Thymus (tissue), 11 donors: ENCODE data around the gene TMEM59L. TPM values are rescaled to one million over a fixed set of nuclear protein-coding genes. Genes with fewer than 3 reads are reported as not detected.
A peak's percentile ranks its signal among the peaks of the same experiment; 100 is the strongest.

Experiments used
- DNase-seq, 9 donors: peaks; one replicate each; pipeline ENCODE4 v3.0.0-alpha.2; 2013; ENCODE audit warnings: low spot score in 9 of 9, low read depth in 6 of 9, missing footprints in 1 of 9
- H3K27ac ChIP-seq, 2 donors: one replicate each; pipeline ENCODE4 v1.5.1; 2013; ENCODE audit warnings: control low read depth in 1 of 2, low read depth in 1 of 2, low read length in 1 of 2, mild to moderate bottlenecking in 1 of 2, moderate library complexity in 1 of 2
- H3K27me3 ChIP-seq, 2 donors: one replicate each; pipeline ENCODE4 v1.5.1; 2013; ENCODE audit warnings: low read length in 1 of 2; ENCODE audit not compliant: control insufficient read depth in 2 of 2, insufficient read depth in 1 of 2
- H3K36me3 ChIP-seq, 2 donors: one replicate each; pipeline ENCODE4 v1.5.1; 2013; ENCODE audit warnings: low read length in 1 of 2, mild to moderate bottlenecking in 1 of 2, moderate library complexity in 1 of 2; ENCODE audit not compliant: control insufficient read depth in 2 of 2, insufficient read depth in 2 of 2
- H3K4me1 ChIP-seq, 2 donors: one replicate each; pipeline ENCODE4 v1.5.1; 2013; ENCODE audit warnings: low read length in 2 of 2; ENCODE audit not compliant: control insufficient read depth in 2 of 2, insufficient read depth in 2 of 2
- H3K4me3 ChIP-seq, 2 donors: one replicate each; pipeline ENCODE4 v1.5.1; 2013; ENCODE audit warnings: low read length in 2 of 2, control low read depth in 1 of 2, mild to moderate bottlenecking in 1 of 2
- H3K9me3 ChIP-seq, 2 donors: one replicate each; pipeline ENCODE4 v1.5.1; 2013; ENCODE audit warnings: low read length in 1 of 2, mild to moderate bottlenecking in 1 of 2; ENCODE audit not compliant: control insufficient read depth in 2 of 2, insufficient read depth in 1 of 2
- WGBS: extraction: QIAGEN DNeasy Blood & Tissue Kit; methylation state at CpG from one replicate; pipeline ENCODE4 v1.1.7; 2013; 5-methylcytosine and 5-hydroxymethylcytosine counted together
- polyA plus RNA-seq: library from polyadenylated mRNA; stranded (reverse); fragments of 200-250 nt; gene quantifications from one replicate; pipeline ENCODE4 v1.2.3, GENCODE V29; 2013
- total RNA-seq: library from RNA; stranded (reverse); fragments of 120-200 nt; gene quantifications from one replicate; pipeline ENCODE4 v1.2.4, GENCODE V29; 2013
- donor health status: healthy.

The TMEM59L gene
- total and polyA plus RNA-seq, 2 donors = 0.96 TPM; not detected in 1

GRCh38 chr19:18629166-18630088 lies 16.8 kb downstream of the TMEM59L start:
- Histone ChIP-seq H3K9me3 (no peaks in the 10 kb centered on the region), H3K36me3 (no peaks in the 10 kb centered on the region), H3K4me1 (no peaks in the 10 kb centered on the region), H3K4me3 (no peak overlapping the region), H3K27ac (no peak overlapping the region), H3K27me3 (peaks cover 0 to 13% of the 10 kb centered on the region in 2 donors)
- 85% methylated on average over 15 of the region's 15 CpGs for WGBS
- no peak for DNase-seq

GRCh38 chr19:18633321-18633720 lies 20.7 kb downstream of the TMEM59L start:
- Histone ChIP-seq H3K9me3 (no peaks in the 10 kb centered on the region), H3K36me3 (no peaks in the 10 kb centered on the region), H3K27ac (no peak overlapping the region), H3K4me3 (no peak overlapping the region), H3K27me3 (peaks cover 0 to 20% of the 10 kb centered on the region in 2 donors), H3K4me1 (peaks cover 10 to 28% of the 10 kb centered on the region in 2 donors)
- 82% methylated on average over 8 of the region's 8 CpGs for WGBS
- no peak for DNase-seq

- H3K27ac ChIP-seq = no peak overlapping the region
- no peaks in the 10 kb centered on the region for H3K36me3 ChIP-seq
- peaks cover 10 to 28% of the 10 kb centered on the region in 2 donors for H3K4me1 ChIP-seq
- peak in 1 of 9 donors; percentile 31 for DNase-seq
- H3K27me3 ChIP-seq = peaks cover 0 to 16% of the 10 kb centered on the region in 2 donors
- H3K4me3 ChIP-seq = no peak overlapping the region
- 81% methylated on average over 12 of the region's 12 CpGs for WGBS
- no peaks in the 10 kb centered on the region for H3K9me3 ChIP-seq
Observed at GRCh38 chr19:18634612-18635297, 22.1 kb downstream of the TMEM59L start.

GRCh38 chr19:18635831-18636182 lies 23.1 kb downstream of the TMEM59L start:
- Histone ChIP-seq H3K4me3 (peak overlapping the region in 1 of 2 donors; percentile 8), H3K4me1 (peaks cover 10 to 28% of the 10 kb centered on the region in 2 donors), H3K9me3 (no peaks in the 10 kb centered on the region), H3K27me3 (peaks cover 0 to 16% of the 10 kb centered on the region in 2 donors), H3K36me3 (no peaks in the 10 kb centered on the region), H3K27ac (peak overlapping the region in 1 of 2 donors; percentile 20)
- 17% methylated on average over 6 of the region's 6 CpGs for WGBS
- no peak for DNase-seq

- peaks cover 0 to 16% of the 10 kb centered on the region in 2 donors for H3K27me3 ChIP-seq
- WGBS = 1% methylated on average over 44 of the region's 44 CpGs
- H3K27ac ChIP-seq = peak overlapping the region; percentile 88
- no peaks in the 10 kb centered on the region for H3K36me3 ChIP-seq
- H3K9me3 ChIP-seq = no peaks in the 10 kb centered on the region
- peaks cover 10 to 28% of the 10 kb centered on the region in 2 donors for H3K4me1 ChIP-seq
- peak; percentile 82 to 95 (median 92) for DNase-seq
- H3K4me3 ChIP-seq = peak overlapping the region; percentile 60 to 78
Observed at GRCh38 chr19:18636183-18636968, 23.7 kb downstream of the TMEM59L start.

- H3K27me3 ChIP-seq = peaks cover 0 to 16% of the 10 kb centered on the region in 2 donors
- peak within 1 kb of the TSS; percentile 88 for H3K27ac ChIP-seq
- H3K4me1 ChIP-seq = peaks cover 10 to 28% of the 10 kb centered on the region in 2 donors
- no peak for DNase-seq
- H3K9me3 ChIP-seq = no peaks in the 10 kb centered on the region
- no peaks in the 10 kb centered on the region for H3K36me3 ChIP-seq
- peak within 1 kb of the TSS; percentile 73 to 78 for H3K4me3 ChIP-seq
- WGBS = 5% methylated on average over 47 of the region's 47 CpGs
Observed at GRCh38 chr19:18636969-18637629, 24.4 kb downstream of the TMEM59L start, which contains the start of gene KLHL26. Gene KLHL26 (plus strand): TSS chr19:18637028. CDS start chr19:18637055, 27 bp downstream.

- Histone ChIP-seq H3K4me3 (peak overlapping the region; percentile 73 to 78), H3K9me3 (no peaks in the 10 kb centered on the region), H3K27me3 (peaks cover 0 to 14% of the 10 kb centered on the region in 2 donors), H3K27ac (no peak overlapping the region), H3K4me1 (peaks cover 10 to 28% of the 10 kb centered on the region in 2 donors), H3K36me3 (no peaks in the 10 kb centered on the region)
- peak in 1 of 9 donors; percentile 15 for DNase-seq
- WGBS = 71% methylated on average over 3 of the region's 3 CpGs
Observed at GRCh38 chr19:18637673-18638630, 25.3 kb downstream of the TMEM59L start.
